ENCODE results near the gene DGUOK. TPM values are rescaled to one million over a fixed set of nuclear protein-coding genes. Genes with fewer than 3 reads are reported as not detected.
"Not testable (repeated sequence)": the region's sequence is repeated elsewhere in the genome, so short reads cannot be mapped to it uniquely, and the experiment has no call there.

Gene DGUOK
- polyA plus RNA-seq, 1 donor, result 35.3 TPM

DNA sequence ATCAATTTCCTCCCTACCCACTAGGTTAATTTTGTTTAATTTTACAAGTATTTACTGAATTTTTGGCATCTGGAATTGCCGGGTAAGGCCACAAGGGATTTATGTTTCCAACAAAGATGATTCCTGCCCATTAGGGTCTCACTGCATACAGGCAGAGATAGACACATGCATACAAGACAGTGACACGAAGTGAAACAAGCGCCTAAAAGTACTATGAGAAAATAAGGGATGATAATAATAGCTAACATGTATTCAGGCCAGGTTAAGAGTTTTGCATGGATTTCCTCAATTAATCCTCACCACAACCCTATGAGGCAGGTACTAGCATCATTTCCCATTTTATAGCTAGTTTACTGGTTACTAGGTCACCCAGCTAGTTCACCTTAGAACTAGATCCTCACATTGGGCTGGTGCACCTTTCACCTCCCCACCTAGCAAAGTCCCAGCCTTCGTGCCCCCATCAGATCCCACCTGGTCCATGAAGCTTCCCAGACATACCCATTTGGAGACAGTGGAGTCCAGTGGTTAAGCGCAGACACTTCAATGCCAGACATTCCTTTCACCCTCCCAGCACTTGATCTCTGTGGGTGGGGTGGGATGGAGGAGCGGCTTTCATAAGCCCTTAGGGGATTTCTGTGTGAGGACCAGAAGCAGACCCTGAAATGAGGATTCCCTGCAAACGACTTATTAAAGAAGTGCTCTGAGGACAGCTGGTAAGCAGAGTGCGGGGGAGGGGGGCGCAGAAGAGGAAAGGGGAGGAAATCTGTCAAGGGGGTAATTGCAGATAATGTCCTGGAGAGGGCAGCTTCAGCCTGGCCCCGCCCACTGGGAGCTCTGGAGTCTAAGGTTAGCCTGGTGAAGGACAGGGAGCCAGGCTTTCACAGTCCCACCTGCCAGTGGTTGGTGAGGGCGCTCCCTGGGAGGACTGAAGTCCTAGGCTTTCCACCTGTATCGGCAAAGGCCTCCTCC, 5.8 kb upstream of the DGUOK start:
- no peak for DNase-seq (ENCODE audit: low read depth)

DNA sequence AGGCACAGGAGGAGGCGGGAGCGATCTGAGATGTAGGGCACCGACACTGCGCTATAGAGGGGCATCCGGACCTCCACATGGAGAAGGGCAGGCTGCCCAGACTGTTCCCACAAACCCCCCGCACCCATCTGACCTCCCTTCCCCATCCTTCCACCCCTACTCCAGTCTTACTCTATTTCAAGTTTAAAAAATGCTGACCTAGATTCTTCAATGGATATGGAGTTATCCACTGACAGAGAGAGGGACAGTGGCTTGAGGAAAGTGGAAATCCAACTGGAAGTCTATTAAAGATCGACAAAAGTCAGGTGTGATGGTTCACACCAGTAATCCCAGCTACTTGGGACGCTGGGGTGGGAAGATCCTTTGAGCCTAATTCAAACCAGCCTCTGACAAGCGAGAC, 5.1 kb upstream of the DGUOK start:
- no peak for DNase-seq (ENCODE audit: low read depth)

DNA sequence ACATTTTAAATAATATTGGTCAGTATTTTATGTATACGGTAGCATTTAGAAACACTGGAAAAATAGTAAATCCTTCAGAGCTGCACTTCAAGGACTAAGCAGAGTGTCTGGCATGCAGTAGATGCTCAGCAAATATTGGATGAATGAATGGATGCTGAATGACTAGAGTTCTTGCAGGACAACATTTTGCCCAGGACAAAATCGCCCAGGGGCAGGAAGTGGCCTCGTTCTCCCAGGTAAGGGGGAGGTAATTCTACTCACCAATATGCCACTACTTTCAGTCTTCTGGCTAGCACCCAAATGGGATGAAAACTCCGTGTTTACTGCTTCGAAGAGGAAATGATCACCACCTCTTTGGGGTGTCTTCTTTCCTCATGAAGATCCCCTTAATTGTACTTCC, 4.0 kb upstream of the DGUOK start:
- DNase-seq (ENCODE audit: low read depth), result no peak

- no peak for DNase-seq (ENCODE audit: low read depth)
Measured at GRCh38 chr2:73925033-73925704, 1.5 kb upstream of the DGUOK start.

DNA sequence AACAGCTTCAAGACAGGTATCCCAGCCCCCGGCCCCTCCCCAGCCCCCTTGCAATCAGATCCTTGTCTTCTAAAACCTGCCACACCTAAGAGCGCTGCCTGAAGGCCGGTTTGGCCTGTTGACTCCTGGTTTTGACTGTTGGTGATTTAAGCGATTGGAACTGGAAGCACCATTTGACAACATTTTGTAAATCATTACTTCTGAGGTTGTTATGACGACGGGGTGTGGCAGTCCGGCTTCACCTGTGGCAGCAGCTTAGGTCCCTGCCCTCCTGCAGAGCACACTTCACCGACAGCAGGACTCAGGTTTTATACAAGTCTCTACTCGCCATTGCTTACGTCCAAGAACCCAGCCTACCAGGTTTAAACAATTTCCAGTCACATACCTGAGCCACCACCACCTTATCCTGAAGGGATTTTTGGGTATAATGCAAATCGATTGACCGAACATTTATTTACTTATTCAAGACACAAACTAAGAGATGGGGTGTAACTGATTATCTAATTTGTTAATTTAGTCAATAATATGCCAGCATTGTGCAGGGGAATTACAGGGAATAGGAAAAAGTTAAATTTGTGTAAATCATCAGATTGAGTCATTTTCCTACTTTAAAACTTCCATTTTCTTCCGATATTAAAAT, 707 bp upstream of the DGUOK start:
- DNase-seq (ENCODE audit: low read depth), result no peak

- no peak for DNase-seq (ENCODE audit: low read depth)
Measured at GRCh38 chr2:73927344-73927743, 664 bp downstream of the DGUOK start.

GRCh38 chr2:73928963-73929347, 2.3 kb downstream of the DGUOK start:
- no peak for DNase-seq (ENCODE audit: low read depth)

DNA sequence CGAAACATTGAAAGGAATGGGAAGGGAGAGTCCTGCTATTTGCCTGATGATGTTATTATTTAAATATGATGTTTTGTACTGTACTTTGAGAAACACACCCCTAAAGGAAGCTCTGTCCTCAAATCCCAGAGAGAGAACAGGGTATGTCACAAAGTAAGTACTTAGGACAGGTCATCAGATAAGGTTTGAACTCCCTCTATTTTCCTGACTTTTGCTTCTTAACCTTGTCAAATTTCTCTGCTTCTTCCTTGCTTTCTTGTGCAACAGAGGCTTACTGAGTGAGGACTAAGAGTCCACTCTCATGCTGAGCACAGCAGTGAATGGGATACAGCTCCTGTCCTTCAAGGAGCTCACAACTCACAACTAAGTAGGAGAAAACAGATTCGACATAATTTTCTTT, 3.7 kb downstream of the DGUOK start:
- DNase-seq (ENCODE audit: low read depth), result no peak

DNA sequence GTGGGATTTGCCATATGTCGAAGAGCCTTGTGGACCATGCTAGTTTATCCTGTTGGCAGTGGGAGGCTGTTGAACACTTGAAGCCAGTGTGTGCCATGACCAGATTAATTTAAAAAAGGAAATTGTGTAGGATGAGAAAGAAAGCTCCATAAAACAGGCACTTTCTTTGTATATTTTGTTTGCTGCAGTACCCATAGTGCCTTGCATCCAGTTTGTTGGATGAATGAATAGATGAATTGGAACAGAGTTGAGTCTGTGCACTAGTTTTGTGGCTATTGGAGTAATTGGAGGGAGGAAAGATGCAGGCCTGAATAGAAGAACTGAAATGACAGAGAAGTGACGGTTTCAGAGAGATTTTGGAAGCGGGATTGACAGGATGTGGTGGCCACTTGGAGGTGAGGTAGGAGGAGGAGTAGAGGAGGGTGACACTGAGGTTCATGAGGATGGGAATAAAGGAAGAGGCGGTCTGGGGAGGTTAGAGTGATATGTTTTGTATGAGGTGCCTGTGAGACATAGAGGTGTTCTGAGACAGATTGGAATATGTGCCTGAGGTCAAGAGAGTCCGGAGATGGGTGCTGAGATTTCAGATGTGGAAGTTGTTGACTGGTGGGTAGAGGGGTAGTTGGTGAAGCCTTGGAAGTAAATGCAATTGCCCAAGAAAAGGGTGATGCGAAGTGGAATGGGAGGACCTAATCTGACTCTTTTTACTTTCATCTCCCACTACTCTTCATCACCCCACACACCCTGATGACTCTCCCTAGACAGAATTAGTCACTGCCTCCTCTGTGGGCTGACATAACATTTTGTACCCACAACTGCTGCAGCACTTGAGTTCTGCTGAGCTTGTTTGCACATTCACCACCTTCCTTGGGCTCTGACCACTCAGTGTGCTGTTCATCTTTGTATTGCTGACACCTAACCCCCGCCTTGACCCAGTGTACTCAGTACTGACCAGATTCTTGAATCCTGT, 5.1 kb downstream of the DGUOK start:
- DNase-seq (ENCODE audit: low read depth), result no peak

- DNase-seq (ENCODE audit: low read depth), result no peak
Measured at GRCh38 chr2:73933194-73933593, 6.5 kb downstream of the DGUOK start.

- DNase-seq (ENCODE audit: low read depth), result no peak
Measured at GRCh38 chr2:73935641-73936040, 9.0 kb downstream of the DGUOK start.

DNA sequence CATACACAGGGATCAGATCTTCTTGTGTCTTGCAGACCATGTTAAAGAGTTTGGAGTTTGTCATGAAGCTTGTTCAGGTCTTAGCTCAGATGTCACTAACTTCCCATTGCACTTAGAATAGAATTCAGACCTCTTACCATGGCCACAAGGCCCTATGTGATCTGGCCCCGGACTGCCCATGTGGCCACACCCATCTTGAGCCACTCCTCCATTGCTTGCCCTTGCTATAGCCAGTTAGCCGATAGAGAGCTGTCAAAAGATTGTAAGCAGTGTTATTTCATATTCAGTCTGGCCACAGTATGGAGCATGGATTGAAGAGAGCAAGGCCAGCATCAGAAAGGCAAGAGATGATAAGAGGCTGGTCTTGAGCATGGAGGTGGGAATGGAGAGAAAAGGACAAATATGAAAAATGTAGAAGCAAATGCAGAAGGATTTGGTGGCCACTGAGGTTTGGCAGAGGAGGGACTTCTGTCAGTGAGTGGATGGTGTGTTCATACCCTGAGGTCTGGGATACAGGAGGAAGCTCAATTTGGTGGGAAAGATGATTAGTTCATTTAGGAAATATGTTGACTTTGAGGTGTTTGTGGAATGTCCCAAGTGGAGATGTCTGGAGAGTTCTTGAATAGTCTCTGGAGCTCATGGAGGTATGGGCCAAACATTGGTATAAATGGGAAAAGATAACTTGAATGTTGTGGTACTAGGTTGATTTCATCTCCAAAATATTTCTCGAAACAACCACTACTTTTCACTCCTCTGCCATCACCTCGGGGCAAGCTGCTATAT, 10.6 kb downstream of the DGUOK start:
- DNase-seq (ENCODE audit: low read depth), result no peak

- no peak for DNase-seq (ENCODE audit: low read depth)
Measured at GRCh38 chr2:73937899-73938298, 11.2 kb downstream of the DGUOK start.

DNA sequence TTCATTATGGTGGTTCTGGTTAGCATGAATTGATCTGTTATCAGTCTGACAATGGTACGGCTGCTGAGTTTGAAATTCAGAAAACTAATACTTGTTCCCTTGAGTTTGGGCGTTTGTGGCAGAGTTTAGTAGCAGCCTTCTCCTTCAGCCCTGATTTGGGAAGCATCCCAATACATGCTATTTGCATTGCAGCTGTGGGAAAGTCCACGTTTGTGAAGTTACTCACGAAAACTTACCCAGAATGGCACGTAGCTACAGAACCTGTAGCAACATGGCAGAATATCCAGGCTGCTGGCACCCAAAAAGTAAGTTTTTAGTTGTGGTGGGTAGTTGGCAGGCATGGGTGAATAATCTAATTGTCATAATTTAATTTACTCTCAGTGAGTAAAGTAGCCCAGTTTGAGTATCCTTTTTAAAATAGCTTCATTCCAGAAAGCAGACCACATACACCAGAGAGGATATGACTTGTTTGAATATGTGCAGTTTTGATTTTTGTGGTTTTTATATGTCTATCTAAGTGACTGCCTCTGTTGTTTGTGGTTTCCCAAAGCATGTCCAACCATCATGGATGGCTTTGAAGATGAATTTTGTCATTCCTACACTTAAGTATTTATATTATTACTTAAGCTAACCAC, 12.2 kb downstream of the DGUOK start:
- no peak for DNase-seq (ENCODE audit: low read depth)

DNA sequence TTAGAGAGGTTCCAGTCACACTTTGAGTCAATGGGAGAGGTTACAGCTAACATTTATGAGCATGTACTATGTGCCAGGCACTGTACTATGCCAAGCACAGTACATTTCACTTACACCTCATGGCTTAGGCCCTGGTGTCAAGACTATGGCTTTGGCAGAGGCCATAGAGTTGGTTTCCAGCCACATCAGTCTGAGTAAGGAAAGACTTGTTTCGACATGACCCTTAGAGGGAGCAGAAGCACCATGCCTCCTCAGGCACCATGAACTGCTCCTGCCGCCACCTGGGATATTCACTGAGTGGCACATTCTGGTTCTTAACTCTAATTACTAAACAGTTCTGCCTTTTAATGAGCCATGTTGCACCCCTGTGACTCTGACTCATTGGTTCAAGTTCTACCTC, 12.7 kb downstream of the DGUOK start:
- DNase-seq (ENCODE audit: low read depth), result no peak

DNA sequence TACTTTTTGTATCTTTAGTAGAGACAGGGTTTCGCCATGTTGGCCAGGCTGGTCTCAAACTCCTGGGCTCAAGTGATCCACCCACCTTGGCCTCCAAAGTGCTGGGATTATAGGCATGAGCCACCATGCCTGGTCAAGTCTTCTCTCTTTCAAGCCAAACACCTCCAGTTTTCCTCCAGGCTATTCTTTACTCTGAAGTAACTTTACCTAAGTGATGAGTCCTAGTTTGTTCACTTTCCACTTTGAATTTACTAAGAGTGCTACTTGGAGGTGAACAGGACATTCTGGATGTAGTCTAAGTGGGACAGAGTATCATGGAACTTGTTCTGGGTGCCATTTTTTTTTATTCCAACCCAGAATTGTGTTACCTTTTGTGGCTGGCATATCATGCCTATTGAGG, 13.4 kb downstream of the DGUOK start:
- DNase-seq (ENCODE audit: low read depth), result not testable (repeated sequence)

DNA sequence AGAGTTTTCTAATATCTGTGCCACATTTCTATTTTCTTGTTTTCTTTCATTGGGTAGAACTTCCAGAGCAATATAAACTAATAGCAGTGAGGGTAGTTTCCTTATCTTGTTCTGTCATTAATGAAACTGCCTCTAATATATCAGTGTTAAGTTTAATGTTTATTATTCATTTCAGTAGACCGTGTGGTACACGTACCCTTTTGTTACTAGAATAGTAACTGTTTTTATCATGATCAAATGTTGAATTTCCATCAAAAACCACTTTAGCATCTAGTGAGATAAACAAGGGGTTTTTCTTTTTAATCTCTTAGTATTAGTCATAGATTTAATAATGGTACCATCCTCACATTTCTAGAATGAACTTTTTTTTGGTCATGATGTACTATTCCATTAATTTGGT, 16.0 kb downstream of the DGUOK start:
- DNase-seq (ENCODE audit: low read depth), result no peak

DNA sequence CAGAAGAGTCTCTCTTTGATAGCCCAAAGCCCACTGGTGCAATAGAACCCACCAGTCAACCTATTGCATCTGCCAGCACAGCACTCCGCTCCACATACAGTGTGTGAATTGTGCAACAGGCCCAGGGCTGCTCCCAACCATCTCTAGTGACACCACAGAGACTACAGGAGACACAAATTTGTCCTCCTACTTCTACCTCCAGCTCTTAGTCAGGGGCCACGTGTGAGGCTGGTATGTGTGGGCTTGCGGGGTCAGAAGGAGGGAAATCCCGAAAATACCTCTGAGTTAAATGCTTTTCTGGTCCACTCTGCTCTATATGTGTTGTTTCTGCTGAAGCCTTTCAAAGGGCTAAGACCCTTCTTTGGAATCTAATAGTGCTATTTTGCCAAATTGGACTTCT, 18.0 kb downstream of the DGUOK start:
- no peak for DNase-seq (ENCODE audit: low read depth)

- no peak for DNase-seq (ENCODE audit: low read depth)
Measured at GRCh38 chr2:73946215-73946614, 19.5 kb downstream of the DGUOK start.

DNA sequence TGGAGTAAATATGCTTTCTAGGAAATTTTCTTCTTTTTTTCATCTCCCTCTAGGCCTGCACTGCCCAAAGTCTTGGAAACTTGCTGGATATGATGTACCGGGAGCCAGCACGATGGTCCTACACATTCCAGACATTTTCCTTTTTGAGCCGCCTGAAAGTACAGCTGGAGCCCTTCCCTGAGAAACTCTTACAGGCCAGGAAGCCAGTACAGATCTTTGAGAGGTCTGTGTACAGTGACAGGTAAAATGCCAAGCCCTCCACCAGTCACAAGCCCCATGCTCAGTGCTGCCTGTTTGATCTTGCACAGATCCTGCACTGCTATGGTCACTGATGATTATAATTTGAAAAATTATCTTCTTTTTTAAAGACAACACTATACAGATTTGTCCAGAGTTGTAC, 20.0 kb downstream of the DGUOK start:
- DNase-seq (ENCODE audit: low read depth), result no peak
